ENCODE results near the gene CAMK2G.

- TF ChIP-seq ZFP3 (CRISPR knock-in tag; IDR thresholded peaks at IDR 0.05), result no peak
- no peak for TF ChIP-seq ZFP30 (CRISPR knock-in tag; IDR thresholded peaks at IDR 0.05)
- no peak for TF ChIP-seq GLIS3 (CRISPR knock-in tag; IDR thresholded peaks at IDR 0.05)
- TF ChIP-seq POU6F1 (CRISPR knock-in tag; IDR thresholded peaks at IDR 0.05; ENCODE audit: borderline replicate concordance, low read depth), result no peak
- TF ChIP-seq PATZ1 (CRISPR knock-in tag; IDR thresholded peaks at IDR 0.05; ENCODE audit: borderline replicate concordance), result no peak
- no peak for TF ChIP-seq ZC3H10 (CRISPR knock-in tag; IDR thresholded peaks at IDR 0.05)
- no peak for TF ChIP-seq ARNTL (CRISPR knock-in tag; IDR thresholded peaks at IDR 0.05; ENCODE audit: borderline replicate concordance, low read depth)
- no peak for TF ChIP-seq ISL1 (CRISPR knock-in tag; IDR thresholded peaks at IDR 0.05)
These were observed 15.5 kb downstream of the CAMK2G start for GRCh38 chr10:73858750-73859427.
